Epidermal melanocyte (primary cell): ENCODE data around the gene MTG2.
"Not testable (repeated sequence)": the region's sequence is repeated elsewhere in the genome, so short reads cannot be mapped to it uniquely, and the experiment has no call there.

Source experiments
- DNase-seq: peaks from one replicate; pipeline ENCODE4 v3.0.0; 2011; ENCODE audit warnings: low spot score; ENCODE audit not compliant: insufficient read length

The MTG2 gene

GRCh38 chr20:62145688-62146018 is 37.2 kb upstream of the MTG2 start:
- no peak for DNase-seq

- DNase-seq: no peak
Observed at GRCh38 chr20:62146019-62146755, 36.6 kb upstream of the MTG2 start.

GRCh38 chr20:62147125-62147524 is 35.7 kb upstream of the MTG2 start:
- DNase-seq: no peak

GRCh38 chr20:62147528-62147927 is 35.3 kb upstream of the MTG2 start:
- no peak for DNase-seq

GRCh38 chr20:62148383-62148782 is 34.4 kb upstream of the MTG2 start:
- not testable (repeated sequence) for DNase-seq

GRCh38 chr20:62148908-62149314 is 33.9 kb upstream of the MTG2 start:
- DNase-seq: no peak

- no peak for DNase-seq
Observed at GRCh38 chr20:62149532-62150309, 33.1 kb upstream of the MTG2 start.

GRCh38 chr20:62150310-62150575 is 32.6 kb upstream of the MTG2 start:
- DNase-seq: no peak

- DNase-seq: no peak
Observed at GRCh38 chr20:62151225-62151624, 31.6 kb upstream of the MTG2 start.

- DNase-seq: no peak
Observed at GRCh38 chr20:62151835-62152364, 30.9 kb upstream of the MTG2 start.

GRCh38 chr20:62155428-62156253 is 27.2 kb upstream of the MTG2 start:
- no peak for DNase-seq

- DNase-seq: no peak
Observed at GRCh38 chr20:62156254-62156556, 26.6 kb upstream of the MTG2 start.

GRCh38 chr20:62156592-62157386 is 26.0 kb upstream of the MTG2 start:
- DNase-seq: peak; percentile 85

GRCh38 chr20:62157387-62158087 is 25.3 kb upstream of the MTG2 start:
- DNase-seq: no peak

- DNase-seq: no peak
Observed at GRCh38 chr20:62158088-62158400, 24.8 kb upstream of the MTG2 start.

- no peak for DNase-seq
Observed at GRCh38 chr20:62158541-62158940, 24.3 kb upstream of the MTG2 start.

GRCh38 chr20:62159052-62159451 is 23.8 kb upstream of the MTG2 start:
- no peak for DNase-seq

GRCh38 chr20:62159839-62160238 is 23.0 kb upstream of the MTG2 start:
- no peak for DNase-seq

GRCh38 chr20:62160253-62160652 is 22.6 kb upstream of the MTG2 start:
- no peak for DNase-seq

GRCh38 chr20:62160876-62161275 is 22.0 kb upstream of the MTG2 start:
- DNase-seq: no peak

- DNase-seq: no peak
Observed at GRCh38 chr20:62161347-62161746, 21.5 kb upstream of the MTG2 start.
